GM13977 (cell line): ENCODE results near the gene MRPL19.

Experiments used
- DNase-seq: peaks from one replicate; pipeline ENCODE4 v3.0.0; 2012; ENCODE audit warnings: low spot score
- CTCF ChIP-seq: IDR thresholded peaks from 2 replicates; pipeline ENCODE4 v1.5.1; 2012; ENCODE audit warnings: mild to moderate bottlenecking, control low read depth; ENCODE audit not compliant: insufficient read depth; ENCODE audit errors: extremely low read depth, missing control alignments
- in situ Hi-C: fragments of 300-500 bp; cut with MboI; formaldehyde crosslinking; loops from one replicate; pipeline ENCODE4 v1.12.0; 2022; ENCODE audit warnings: low sequenced_read_pairs, low pct_unique_long_range_greater_than_20kb, mixed read lengths, inconsistent platforms; ENCODE audit not compliant: unreplicated experiment

Gene MRPL19

GRCh38 chr2:75640621-75641121 lies 5.9 kb upstream of the MRPL19 start:
- in situ Hi-C loops = no loop called here
- TF ChIP-seq CTCF = peak; percentile 99
- peak; percentile 48 for DNase-seq

GRCh38 chr2:75641587-75641986 lies 5.0 kb upstream of the MRPL19 start:
- no peak for DNase-seq

GRCh38 chr2:75643980-75644379 lies 2.6 kb upstream of the MRPL19 start:
- TF ChIP-seq CTCF = no peak
- in situ Hi-C loops = no loop called here
- no peak for DNase-seq

More at GRCh38 chr2:75641587-75641986, 5.0 kb upstream of the MRPL19 start:
- no peak for TF ChIP-seq CTCF
- in situ Hi-C loops = no loop called here

- DNase-seq = no peak
- no peak for TF ChIP-seq CTCF
- in situ Hi-C loops = no loop called here
Observed at GRCh38 chr2:75645643-75646042, 940 bp upstream of the MRPL19 start.

GRCh38 chr2:75646090-75646582 lies 447 bp upstream of the MRPL19 start:
- no peak for TF ChIP-seq CTCF
- in situ Hi-C loops = no loop called here
- DNase-seq = no peak

- peak; percentile 4 for TF ChIP-seq CTCF
- in situ Hi-C loops = no loop called here
- DNase-seq = no peak
Observed at GRCh38 chr2:75647771-75648170, 1.2 kb downstream of the MRPL19 start.

- DNase-seq = no peak
- in situ Hi-C loops = no loop called here
- TF ChIP-seq CTCF = no peak
Observed at GRCh38 chr2:75654012-75654411, 7.4 kb downstream of the MRPL19 start.
